Duodenal mucosa (tissue), 2 donors: ENCODE measurements around the gene DMRTC2.

Experiments used
- H3K27ac ChIP-seq: one replicate; pipeline ENCODE4 v1.7.0; 2013; ENCODE audit warnings: low read depth, low read length
- H3K27me3 ChIP-seq, 2 donors: one replicate each; pipeline ENCODE4 v1.7.0; 2013; ENCODE audit warnings: low read length in 2 of 2, control low read depth in 1 of 2; ENCODE audit not compliant: insufficient read depth in 2 of 2, control insufficient read depth in 1 of 2
- H3K36me3 ChIP-seq, 2 donors: one replicate each; pipeline ENCODE4 v1.7.0; 2013; ENCODE audit warnings: low read length in 2 of 2, control low read depth in 1 of 2; ENCODE audit not compliant: insufficient read depth in 2 of 2, control insufficient read depth in 1 of 2
- H3K4me1 ChIP-seq, 2 donors: one replicate each; pipeline ENCODE4 v1.7.0; 2013; ENCODE audit warnings: low read length in 2 of 2, control low read depth in 1 of 2; ENCODE audit not compliant: insufficient read depth in 2 of 2, control insufficient read depth in 1 of 2
- H3K4me3 ChIP-seq, 2 donors: one replicate each; pipeline ENCODE4 v1.7.0; 2013; ENCODE audit warnings: low read length in 2 of 2, low read depth in 1 of 2
- H3K9ac ChIP-seq, 2 donors: one replicate each; pipeline ENCODE4 v1.7.0; 2013; ENCODE audit warnings: low read length in 2 of 2, low read depth in 1 of 2
- H3K9me3 ChIP-seq, 2 donors: one replicate each; pipeline ENCODE4 v1.7.0; 2013; ENCODE audit warnings: low read length in 2 of 2, control low read depth in 1 of 2; ENCODE audit not compliant: control insufficient read depth in 1 of 2

The DMRTC2 gene

GRCh38 chr19:41845001-41845050, at the start of gene DMRTC2:
Gene DMRTC2 (plus strand): TSS chr19:41845042. CDS start chr19:41847429, 2,387 bp downstream.
- Histone ChIP-seq H3K9ac (no peak within 1 kb of the TSS), H3K4me1 (peaks cover 4 to 8% of the 10 kb centered on the region in 2 donors), H3K4me3 (no peak within 1 kb of the TSS), H3K36me3 (no peaks in the 10 kb centered on the region), H3K9me3 (no peaks in the 10 kb centered on the region), H3K27ac (no peak within 1 kb of the TSS), H3K27me3 (peaks cover 0 to 3% of the 10 kb centered on the region in 2 donors)

DNA sequence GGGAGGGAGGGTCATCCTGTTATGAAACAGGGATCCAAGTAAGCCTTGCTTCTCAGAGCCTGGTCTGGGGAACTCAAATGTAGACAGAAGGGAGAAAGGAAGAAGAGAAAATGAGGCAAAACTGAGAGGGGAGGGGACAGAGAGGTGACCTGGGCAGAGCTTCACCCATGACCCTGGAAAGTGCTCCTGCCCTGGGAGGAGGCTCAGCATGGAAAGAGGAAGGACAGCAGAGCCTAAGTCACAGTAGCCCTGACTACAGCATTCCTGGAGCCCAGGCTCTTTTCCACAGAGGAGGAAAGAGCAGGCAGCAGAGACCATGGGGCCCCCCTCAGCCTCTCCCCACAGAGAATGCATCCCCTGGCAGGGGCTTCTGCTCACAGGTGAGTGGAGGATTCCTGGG, 48.5 kb upstream of the DMRTC2 start, which contains the start of gene CEACAM3:
CEACAM3 (plus strand) TSS at position 226 of the 400 bp plus-strand sequence; CDS start at position 317, 91 bp downstream.
- no peaks in the 10 kb centered on the region for H3K4me1 ChIP-seq
- no peak within 1 kb of the TSS for H3K4me3 ChIP-seq
- no peak within 1 kb of the TSS for H3K27ac ChIP-seq
- H3K36me3 ChIP-seq = no peaks in the 10 kb centered on the region
- H3K9ac ChIP-seq = no peak within 1 kb of the TSS
- H3K27me3 ChIP-seq = peaks cover 0 to 12% of the 10 kb centered on the region in 2 donors
- H3K9me3 ChIP-seq = no peaks in the 10 kb centered on the region

GRCh38 chr19:41796901-41797300, 47.9 kb upstream of the DMRTC2 start:
- Histone ChIP-seq H3K27me3 (peaks cover 0 to 12% of the 10 kb centered on the region in 2 donors), H3K4me3 (no peak overlapping the region), H3K4me1 (no peaks in the 10 kb centered on the region), H3K9ac (no peak overlapping the region), H3K9me3 (no peaks in the 10 kb centered on the region), H3K36me3 (no peaks in the 10 kb centered on the region), H3K27ac (no peak overlapping the region)

- no peak overlapping the region for H3K27ac ChIP-seq
- H3K9me3 ChIP-seq = no peaks in the 10 kb centered on the region
- H3K9ac ChIP-seq = no peak overlapping the region
- no peaks in the 10 kb centered on the region for H3K4me1 ChIP-seq
- H3K27me3 ChIP-seq = peaks cover 0 to 5% of the 10 kb centered on the region in 2 donors
- no peak overlapping the region for H3K4me3 ChIP-seq
- no peaks in the 10 kb centered on the region for H3K36me3 ChIP-seq
Measured at GRCh38 chr19:41799444-41800000, 45.3 kb upstream of the DMRTC2 start.

GRCh38 chr19:41801031-41801430, 43.8 kb upstream of the DMRTC2 start:
- Histone ChIP-seq H3K9ac (no peak overlapping the region), H3K27me3 (peaks cover 0 to 4% of the 10 kb centered on the region in 2 donors)

GRCh38 chr19:41801792-41802211, 43.0 kb upstream of the DMRTC2 start:
- no peaks in the 10 kb centered on the region for H3K4me1 ChIP-seq
- H3K36me3 ChIP-seq = no peaks in the 10 kb centered on the region
- H3K9me3 ChIP-seq = no peaks in the 10 kb centered on the region
- no peak overlapping the region for H3K9ac ChIP-seq
- H3K27ac ChIP-seq = no peak overlapping the region
- H3K27me3 ChIP-seq = no peaks in the 10 kb centered on the region
- H3K4me3 ChIP-seq = no peak overlapping the region

More at GRCh38 chr19:41801031-41801430, 43.8 kb upstream of the DMRTC2 start:
- H3K4me1 ChIP-seq = no peaks in the 10 kb centered on the region
- H3K9me3 ChIP-seq = no peaks in the 10 kb centered on the region
- no peak overlapping the region for H3K4me3 ChIP-seq
- no peaks in the 10 kb centered on the region for H3K36me3 ChIP-seq
- H3K27ac ChIP-seq = no peak overlapping the region

DNA sequence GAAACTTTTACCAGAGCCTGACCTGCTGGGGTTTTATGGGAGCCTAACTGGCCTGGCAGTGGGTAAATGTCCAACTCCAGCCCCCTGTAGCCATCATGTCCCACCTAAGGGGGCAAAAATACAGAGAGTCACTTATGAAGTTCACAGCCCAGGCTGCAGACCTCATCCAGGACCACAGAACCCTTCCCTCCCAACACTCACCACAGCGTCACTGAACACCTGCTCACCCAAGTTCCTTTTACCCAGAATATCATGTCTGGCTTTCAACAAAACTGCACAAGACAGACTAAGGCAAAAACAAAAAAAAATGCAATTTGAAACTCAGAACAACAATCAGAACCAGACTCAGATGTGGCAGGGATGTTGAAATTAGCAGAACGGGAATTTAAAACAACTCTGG, 42.1 kb upstream of the DMRTC2 start:
- Histone ChIP-seq H3K27me3 (no peaks in the 10 kb centered on the region), H3K4me3 (no peak overlapping the region), H3K9me3 (no peaks in the 10 kb centered on the region), H3K4me1 (no peaks in the 10 kb centered on the region), H3K9ac (no peak overlapping the region), H3K36me3 (no peaks in the 10 kb centered on the region), H3K27ac (no peak overlapping the region)

DNA sequence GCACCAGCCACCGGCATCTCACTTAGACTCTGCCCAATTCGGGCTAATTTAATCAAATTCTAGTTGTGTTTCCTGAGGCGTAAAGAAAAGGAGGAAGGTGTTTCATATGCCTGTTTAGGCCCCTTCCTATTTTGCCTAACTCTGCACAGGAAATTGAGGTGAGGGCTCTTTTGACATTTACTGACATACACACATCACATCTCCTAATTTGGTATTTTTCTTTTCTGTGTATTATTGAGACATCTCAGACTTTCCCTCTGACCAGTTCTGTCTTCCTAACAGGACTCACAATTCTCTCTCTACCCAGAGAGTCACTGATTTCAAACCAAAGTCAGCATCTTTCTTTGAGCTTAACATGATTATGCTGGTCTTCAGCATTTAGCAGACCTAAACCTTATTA, 40.5 kb upstream of the DMRTC2 start:
- Histone ChIP-seq H3K9me3 (no peaks in the 10 kb centered on the region), H3K4me1 (no peaks in the 10 kb centered on the region), H3K27me3 (no peaks in the 10 kb centered on the region), H3K9ac (no peak overlapping the region), H3K27ac (no peak overlapping the region), H3K36me3 (no peaks in the 10 kb centered on the region), H3K4me3 (no peak overlapping the region)

- no peak overlapping the region for H3K9ac ChIP-seq
- H3K27ac ChIP-seq = no peak overlapping the region
- no peaks in the 10 kb centered on the region for H3K36me3 ChIP-seq
- H3K9me3 ChIP-seq = no peaks in the 10 kb centered on the region
- no peaks in the 10 kb centered on the region for H3K27me3 ChIP-seq
- H3K4me3 ChIP-seq = no peak overlapping the region
- no peaks in the 10 kb centered on the region for H3K4me1 ChIP-seq
Measured at GRCh38 chr19:41807176-41807575, 37.7 kb upstream of the DMRTC2 start.

DNA sequence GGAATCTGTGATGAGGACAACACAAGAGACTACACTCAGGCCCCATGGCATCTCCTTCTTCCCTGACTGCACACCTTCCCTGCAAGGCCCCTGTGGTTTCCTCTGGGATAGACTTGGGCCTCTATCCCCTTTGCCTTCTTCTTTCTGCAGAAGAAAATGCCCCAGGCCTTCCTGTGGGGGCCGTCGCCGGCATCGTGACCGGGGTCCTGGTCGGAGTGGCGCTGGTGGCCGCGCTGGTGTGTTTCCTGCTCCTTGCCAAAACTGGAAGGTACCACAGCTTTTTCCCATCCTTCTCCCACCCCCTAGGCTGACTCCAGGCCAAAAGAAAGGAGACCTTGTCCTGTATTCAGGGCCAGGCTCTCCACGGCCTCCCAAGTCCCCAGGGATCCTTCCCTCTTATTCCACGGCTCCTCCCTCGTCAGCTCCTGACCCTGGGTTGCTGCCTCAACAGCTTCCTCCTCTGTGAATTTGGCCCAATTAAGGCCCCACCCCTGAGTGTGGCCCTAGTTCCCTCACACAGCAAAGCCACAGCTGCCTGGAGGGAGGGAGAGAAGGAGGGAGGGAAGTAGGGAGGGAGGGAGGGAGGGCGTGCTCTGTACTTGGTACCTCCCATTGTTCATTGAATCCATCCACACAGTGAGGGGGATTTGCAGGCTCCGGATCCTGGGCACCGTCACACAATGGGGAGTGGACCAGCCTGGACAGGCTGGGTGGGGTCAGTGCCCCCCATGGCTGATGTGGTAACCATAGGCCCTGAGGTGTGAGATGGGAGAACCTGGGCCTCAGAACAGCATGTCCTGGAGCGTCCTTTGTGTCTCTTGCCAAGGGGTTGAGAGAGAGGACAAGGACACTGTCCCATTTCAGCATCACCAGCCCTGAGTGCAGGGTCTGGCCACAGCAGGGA, 35.9 kb upstream of the DMRTC2 start:
- Histone ChIP-seq H3K9ac (no peak overlapping the region), H3K27me3 (no peaks in the 10 kb centered on the region), H3K4me3 (no peak overlapping the region), H3K36me3 (no peaks in the 10 kb centered on the region), H3K4me1 (no peaks in the 10 kb centered on the region), H3K9me3 (no peaks in the 10 kb centered on the region), H3K27ac (no peak overlapping the region)
